GM19025 (cell line): Measurements from ENCODE around the gene ANKIB1.
A peak's percentile ranks its signal among the peaks of the same experiment; 100 is the strongest.

Source experiments
- ATAC-seq: cut with Tn5 transposase; IDR thresholded peaks from one replicate; pipeline ENCODE4 v1.9.1; 2021; ENCODE audit warnings: mild to moderate bottlenecking, low read depth, moderate library complexity; ENCODE audit not compliant: unreplicated experiment

ANKIB1 gene

GRCh38 chr7:92446869-92447344 lies 201.1 kb downstream of the ANKIB1 start:
- no peak for ATAC-seq

DNA sequence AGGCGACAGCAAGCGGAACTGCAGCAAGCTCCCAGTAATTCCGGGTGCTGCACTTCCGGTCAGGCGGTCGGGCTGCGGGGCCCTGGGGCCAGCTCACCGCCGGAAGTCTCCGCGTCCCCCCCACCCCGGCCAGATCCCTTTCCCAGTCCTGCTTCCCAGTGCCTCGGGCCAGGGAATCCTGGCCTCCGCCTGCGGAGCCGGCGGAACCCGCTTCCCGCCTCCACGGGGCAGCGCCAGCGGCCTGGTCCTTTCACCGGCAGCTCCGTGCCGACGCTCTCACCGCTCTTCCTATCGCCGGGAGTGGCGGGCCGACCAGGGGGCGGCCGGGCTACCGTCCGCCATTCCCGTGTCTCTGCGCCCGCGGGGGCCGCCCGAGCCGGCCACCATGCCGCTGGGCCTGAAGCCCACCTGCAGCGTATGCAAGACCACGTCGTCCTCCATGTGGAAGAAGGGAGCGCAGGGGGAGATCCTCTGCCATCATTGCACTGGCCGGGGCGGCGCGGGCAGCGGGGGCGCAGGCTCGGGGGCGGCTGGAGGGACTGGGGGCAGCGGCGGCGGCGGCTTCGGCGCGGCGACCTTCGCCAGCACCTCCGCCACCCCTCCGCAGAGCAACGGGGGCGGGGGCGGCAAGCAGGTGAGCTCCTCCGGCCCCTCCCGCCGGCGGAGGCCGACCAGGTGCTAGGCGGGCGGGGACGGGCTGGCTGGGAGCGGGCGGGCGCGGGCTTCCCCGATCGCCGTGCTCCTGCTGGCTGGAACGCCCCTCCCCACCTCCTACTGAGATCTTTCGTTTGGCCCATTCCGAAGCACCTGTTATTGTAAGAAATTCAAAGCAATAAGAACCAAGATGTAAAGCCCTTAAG lies 201.8 kb downstream of the ANKIB1 start, which contains the start of gene GATAD1:
Gene GATAD1, plus strand, starts transcription at position 138 of the 860 bp plus-strand sequence. Its CDS starts 248 bp downstream, at position 386.
- ATAC-seq, result peak; percentile 85

GRCh38 chr7:92448205-92448747 lies 202.5 kb downstream of the ANKIB1 start:
- peak; percentile 28 for ATAC-seq
